Tibial nerve (tissue), 4 donors: ENCODE measurements around the gene AMBN.

ENCODE experiments used
- CTCF ChIP-seq, 5 experiments: fragments of 200-600 bp in 3 of 5; fragments of 450-650 bp in 2 of 5; sonication (generic) in 3 of 5; IDR thresholded peaks; one replicate each; pipeline ENCODE4 v1.5.1; 2016 to 2019; ENCODE audit warnings: antibody characterized with exemption in 5 of 5, mild to moderate bottlenecking in 3 of 5, moderate library complexity in 2 of 5
- EP300 ChIP-seq, 2 donors: sonication (generic); formaldehyde crosslinking; IDR thresholded peaks; one replicate each; pipeline ENCODE4 v1.6.1; 2017; ENCODE audit warnings: antibody characterized with exemption in 2 of 2, mild to moderate bottlenecking in 1 of 2
- POLR2A ChIP-seq, 2 donors: fragments of 450-650 bp; IDR thresholded peaks; one replicate each; pipeline ENCODE4 v1.6.1; 2017; ENCODE audit warnings: antibody characterized with exemption in 2 of 2, mild to moderate bottlenecking in 2 of 2, moderate library complexity in 2 of 2

GRCh38 chr4:70654605-70655011 is 62.6 kb downstream of the AMBN start:
- TF ChIP-seq CTCF (IDR thresholded peaks at IDR 0.05) (no peak), EP300 (IDR thresholded peaks at IDR 0.05) (no peak), POLR2A (IDR thresholded peaks at IDR 0.05) (no peak)
